Neutrophil (primary cell): ENCODE results near the gene PLEKHG4B.

Experiments used
- H3K27ac ChIP-seq: fragments of 200-600 bp; sonication (generic); 2 replicates; pipeline ENCODE4 v1.5.1; 2016; ENCODE audit warnings: mild to moderate bottlenecking, moderate library complexity
- H3K27me3 ChIP-seq: fragments of 200-600 bp; sonication (generic); 2 replicates; pipeline ENCODE4 v1.6.0; 2016; ENCODE audit warnings: mild to moderate bottlenecking
- H3K36me3 ChIP-seq: fragments of 200-600 bp; sonication (generic); 2 replicates; pipeline ENCODE4 v1.5.1; 2017
- H3K4me1 ChIP-seq, 2 experiments: fragments of 200-600 bp in 1 of 2; sonication (generic) in 1 of 2; 1 replicate in 1 of 2; 2 replicates in 1 of 2; pipeline versions ENCODE4 v1.5.1 to v1.6.1; 2013 to 2016; ENCODE audit warnings: low read depth in 1 of 2, low read length in 1 of 2, mild to moderate bottlenecking in 1 of 2, moderate library complexity in 1 of 2; ENCODE audit not compliant: control insufficient read depth in 1 of 2, insufficient read depth in 1 of 2
- H3K4me3 ChIP-seq, 2 experiments: fragments of 200-600 bp in 1 of 2; sonication (generic) in 1 of 2; 1 replicate in 1 of 2; 2 replicates in 1 of 2; pipeline ENCODE4 v1.5.1; 2013 to 2016; ENCODE audit warnings: low read depth in 1 of 2, low read length in 1 of 2, mild to moderate bottlenecking in 1 of 2, moderate library complexity in 1 of 2
- H3K9me3 ChIP-seq: fragments of 200-600 bp; sonication (generic); 2 replicates; pipeline ENCODE4 v1.5.1; 2016
- CTCF ChIP-seq: fragments of 200-600 bp; sonication (generic); IDR thresholded peaks from 2 replicates; pipeline ENCODE4 v1.5.1; 2016; ENCODE audit warnings: antibody characterized with exemption

Gene PLEKHG4B

GRCh38 chr5:178110-178509 lies 86.1 kb downstream of the PLEKHG4B start:
- Histone ChIP-seq H3K4me3 (no peak overlapping the region), H3K4me1 (no peaks in the 10 kb centered on the region), H3K27ac (no peak overlapping the region), H3K9me3 (no peaks in the 10 kb centered on the region), H3K36me3 (no peaks in the 10 kb centered on the region), H3K27me3 (peaks cover 5% of the 10 kb centered on the region)
- no peak for TF ChIP-seq CTCF

GRCh38 chr5:179401-179800 lies 87.4 kb downstream of the PLEKHG4B start:
- H3K4me1 ChIP-seq: no peaks in the 10 kb centered on the region
- no peak for TF ChIP-seq CTCF
- no peaks in the 10 kb centered on the region for H3K36me3 ChIP-seq
- H3K4me3 ChIP-seq: no peak overlapping the region
- no peak overlapping the region for H3K27ac ChIP-seq
- no peaks in the 10 kb centered on the region for H3K9me3 ChIP-seq
- H3K27me3 ChIP-seq: peaks cover 5% of the 10 kb centered on the region

GRCh38 chr5:180286-180918 lies 88.4 kb downstream of the PLEKHG4B start:
- peaks cover 5% of the 10 kb centered on the region for H3K27me3 ChIP-seq
- no peak overlapping the region for H3K27ac ChIP-seq
- no peaks in the 10 kb centered on the region for H3K4me1 ChIP-seq
- H3K4me3 ChIP-seq: no peak overlapping the region
- no peak for TF ChIP-seq CTCF
- H3K9me3 ChIP-seq: no peaks in the 10 kb centered on the region
- no peaks in the 10 kb centered on the region for H3K36me3 ChIP-seq

- peaks cover 5% of the 10 kb centered on the region for H3K27me3 ChIP-seq
- no peaks in the 10 kb centered on the region for H3K9me3 ChIP-seq
These were observed 89.2 kb downstream of the PLEKHG4B start for GRCh38 chr5:181160-181559.

GRCh38 chr5:181566-181965 lies 89.6 kb downstream of the PLEKHG4B start:
- no peaks in the 10 kb centered on the region for H3K36me3 ChIP-seq
- peaks cover 5% of the 10 kb centered on the region for H3K27me3 ChIP-seq
- H3K4me1 ChIP-seq: no peaks in the 10 kb centered on the region
- H3K9me3 ChIP-seq: no peaks in the 10 kb centered on the region
- no peak for TF ChIP-seq CTCF
- no peak overlapping the region for H3K4me3 ChIP-seq
- no peak overlapping the region for H3K27ac ChIP-seq

More at GRCh38 chr5:181160-181559, 89.2 kb downstream of the PLEKHG4B start:
- Histone ChIP-seq H3K36me3 (no peaks in the 10 kb centered on the region), H3K4me3 (no peak overlapping the region), H3K4me1 (no peaks in the 10 kb centered on the region), H3K27ac (no peak overlapping the region)
- no peak for TF ChIP-seq CTCF

GRCh38 chr5:182126-182525 lies 90.2 kb downstream of the PLEKHG4B start:
- Histone ChIP-seq H3K27me3 (peaks cover 5% of the 10 kb centered on the region), H3K4me3 (no peak overlapping the region)

More at GRCh38 chr5:182126-182525, 90.2 kb downstream of the PLEKHG4B start:
- Histone ChIP-seq H3K4me1 (no peaks in the 10 kb centered on the region), H3K36me3 (no peaks in the 10 kb centered on the region), H3K27ac (no peak overlapping the region), H3K9me3 (no peaks in the 10 kb centered on the region)
- no peak for TF ChIP-seq CTCF
